Measurements from ENCODE around the gene VPS72. TPM values are rescaled to one million over a fixed set of nuclear protein-coding genes. Genes with fewer than 3 reads are reported as not detected.

VPS72 gene
- total and polyA plus RNA-seq, 10 of the 15 experiments (the other 5 are each of a cell fraction or from before 2014, with no cell fraction given): 6.7 to 77.8 (median 58.1) TPM

DNA sequence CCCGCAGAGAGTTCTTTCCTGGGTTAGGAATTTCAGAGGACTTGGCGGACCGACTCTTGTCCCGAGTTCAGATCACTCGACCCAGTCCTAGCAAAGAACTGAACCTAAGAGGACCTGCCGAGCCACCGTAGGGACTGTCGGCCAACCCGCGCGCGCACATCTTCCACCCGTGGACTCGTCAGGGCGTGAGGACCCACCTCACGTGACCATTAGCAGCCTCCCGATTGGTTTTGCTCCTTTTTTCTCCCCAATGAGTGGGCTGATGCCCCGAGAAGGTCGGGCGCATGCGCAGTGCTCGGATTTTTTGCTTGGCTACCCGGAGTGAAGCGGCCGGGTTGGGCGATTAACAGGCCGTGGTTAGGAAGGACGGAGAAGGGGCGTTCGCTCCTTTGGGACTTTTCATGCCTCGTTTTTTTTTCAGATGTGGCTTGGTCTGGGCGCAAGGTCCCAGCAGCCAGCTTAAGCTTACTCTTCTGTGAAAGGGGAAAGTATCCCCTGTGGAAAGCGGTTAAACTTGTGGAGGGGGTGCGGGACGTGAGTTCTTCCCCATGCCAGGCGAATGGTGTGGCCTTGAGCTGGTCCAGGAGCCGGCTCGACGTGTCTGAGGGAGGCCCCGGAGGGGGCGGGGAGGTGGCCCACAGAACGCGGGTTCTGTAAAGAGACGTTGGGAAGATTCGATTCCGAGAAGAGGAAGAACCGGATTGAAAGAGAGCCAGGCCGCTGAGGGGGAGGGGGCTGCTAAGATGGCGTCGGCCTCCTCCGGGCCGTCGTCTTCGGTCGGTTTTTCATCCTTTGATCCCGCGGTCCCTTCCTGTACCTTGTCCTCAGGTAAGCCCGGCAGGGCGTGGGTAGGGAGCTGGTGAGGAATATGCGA is 8.5 kb upstream of the VPS72 start, which contains the start of gene PIP5K1A (continued):
- TF ChIP-seq EP300 (IDR thresholded peaks at IDR 0.05; ENCODE audit: borderline replicate concordance in 1 of 2, control insufficient read depth in 1 of 2, low read depth in 2 of 2, low read length in 2 of 2): peak in 1 of 2 experiments; percentile 36; a peak in 1 of 4 replicates
- TF ChIP-seq CREM (IDR thresholded peaks at IDR 0.05; ENCODE audit: low read depth): no peak
- TF ChIP-seq, protein P1, sequence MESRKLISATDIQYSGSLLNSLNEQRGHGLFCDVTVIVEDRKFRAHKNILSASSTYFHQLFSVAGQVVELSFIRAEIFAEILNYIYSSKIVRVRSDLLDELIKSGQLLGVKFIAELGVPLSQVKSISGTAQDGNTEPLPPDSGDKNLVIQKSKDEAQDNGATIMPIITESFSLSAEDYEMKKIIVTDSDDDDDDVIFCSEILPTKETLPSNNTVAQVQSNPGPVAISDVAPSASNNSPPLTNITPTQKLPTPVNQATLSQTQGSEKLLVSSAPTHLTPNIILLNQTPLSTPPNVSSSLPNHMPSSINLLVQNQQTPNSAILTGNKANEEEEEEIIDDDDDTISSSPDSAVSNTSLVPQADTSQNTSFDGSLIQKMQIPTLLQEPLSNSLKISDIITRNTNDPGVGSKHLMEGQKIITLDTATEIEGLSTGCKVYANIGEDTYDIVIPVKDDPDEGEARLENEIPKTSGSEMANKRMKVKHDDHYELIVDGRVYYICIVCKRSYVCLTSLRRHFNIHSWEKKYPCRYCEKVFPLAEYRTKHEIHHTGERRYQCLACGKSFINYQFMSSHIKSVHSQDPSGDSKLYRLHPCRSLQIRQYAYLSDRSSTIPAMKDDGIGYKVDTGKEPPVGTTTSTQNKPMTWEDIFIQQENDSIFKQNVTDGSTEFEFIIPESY (IDR thresholded peaks at IDR 0.05): no peak
- TF ChIP-seq EED (IDR thresholded peaks at IDR 0.05; ENCODE audit: low read depth): peak; percentile 50
- no peak for TF ChIP-seq RAD21 (IDR thresholded peaks at IDR 0.05; ENCODE audit: insufficient read depth, low read depth, low read length)
- peak; percentile 87 for TF ChIP-seq NFYB (IDR thresholded peaks at IDR 0.05; ENCODE audit: insufficient read depth, low read depth, low read length)
- no peak for TF ChIP-seq STAT3 (IDR thresholded peaks at IDR 0.05; ENCODE audit: low read depth, low read length)
- TF ChIP-seq TARDBP (IDR thresholded peaks at IDR 0.05; ENCODE audit: borderline replicate concordance): no peak
- TF ChIP-seq ZZZ3 (IDR thresholded peaks at IDR 0.05; ENCODE audit: control insufficient read depth, insufficient read length, low read depth): no peak
- TF ChIP-seq CBFB (IDR thresholded peaks at IDR 0.05; ENCODE audit: low read depth): peak; percentile 54; the same call in 1 of the 2 replicates
- 0 out of 2 replicates have a peak, but pooled peaks have one; percentile 18 for TF ChIP-seq MTA2 (IDR thresholded peaks at IDR 0.05; ENCODE audit: low read depth)
- TF ChIP-seq TAF1 (IDR thresholded peaks at IDR 0.05; ENCODE audit: borderline replicate concordance, low read depth, low read length): peak; percentile 78
- TF ChIP-seq, protein P2, sequence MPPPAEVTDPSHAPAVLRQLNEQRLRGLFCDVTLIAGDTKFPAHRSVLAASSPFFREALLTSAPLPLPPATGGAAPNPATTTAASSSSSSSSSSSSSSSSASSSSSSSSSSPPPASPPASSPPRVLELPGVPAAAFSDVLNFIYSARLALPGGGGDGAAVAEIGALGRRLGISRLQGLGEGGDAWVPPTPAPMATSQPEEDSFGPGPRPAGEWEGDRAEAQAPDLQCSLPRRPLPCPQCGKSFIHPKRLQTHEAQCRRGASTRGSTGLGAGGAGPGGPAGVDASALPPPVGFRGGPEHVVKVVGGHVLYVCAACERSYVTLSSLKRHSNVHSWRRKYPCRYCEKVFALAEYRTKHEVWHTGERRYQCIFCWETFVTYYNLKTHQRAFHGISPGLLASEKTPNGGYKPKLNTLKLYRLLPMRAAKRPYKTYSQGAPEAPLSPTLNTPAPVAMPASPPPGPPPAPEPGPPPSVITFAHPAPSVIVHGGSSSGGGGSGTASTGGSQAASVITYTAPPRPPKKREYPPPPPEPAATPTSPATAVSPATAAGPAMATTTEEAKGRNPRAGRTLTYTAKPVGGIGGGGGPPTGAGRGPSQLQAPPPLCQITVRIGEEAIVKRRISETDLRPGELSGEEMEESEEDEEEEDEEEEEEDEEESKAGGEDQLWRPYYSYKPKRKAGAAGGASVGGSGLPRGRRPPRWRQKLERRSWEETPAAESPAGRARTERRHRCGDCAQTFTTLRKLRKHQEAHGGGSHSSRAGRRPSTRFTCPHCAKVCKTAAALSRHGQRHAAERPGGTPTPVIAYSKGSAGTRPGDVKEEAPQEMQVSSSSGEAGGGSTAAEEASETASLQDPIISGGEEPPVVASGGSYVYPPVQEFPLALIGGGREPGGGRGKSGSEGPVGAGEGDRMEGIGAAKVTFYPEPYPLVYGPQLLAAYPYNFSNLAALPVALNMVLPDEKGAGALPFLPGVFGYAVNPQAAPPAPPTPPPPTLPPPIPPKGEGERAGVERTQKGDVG (CRISPR knock-in tag; IDR thresholded peaks at IDR 0.05): no peak
- no peak for TF ChIP-seq RBBP5 (conservative IDR thresholded peaks at IDR 0.05)
- TF ChIP-seq, protein P3, sequence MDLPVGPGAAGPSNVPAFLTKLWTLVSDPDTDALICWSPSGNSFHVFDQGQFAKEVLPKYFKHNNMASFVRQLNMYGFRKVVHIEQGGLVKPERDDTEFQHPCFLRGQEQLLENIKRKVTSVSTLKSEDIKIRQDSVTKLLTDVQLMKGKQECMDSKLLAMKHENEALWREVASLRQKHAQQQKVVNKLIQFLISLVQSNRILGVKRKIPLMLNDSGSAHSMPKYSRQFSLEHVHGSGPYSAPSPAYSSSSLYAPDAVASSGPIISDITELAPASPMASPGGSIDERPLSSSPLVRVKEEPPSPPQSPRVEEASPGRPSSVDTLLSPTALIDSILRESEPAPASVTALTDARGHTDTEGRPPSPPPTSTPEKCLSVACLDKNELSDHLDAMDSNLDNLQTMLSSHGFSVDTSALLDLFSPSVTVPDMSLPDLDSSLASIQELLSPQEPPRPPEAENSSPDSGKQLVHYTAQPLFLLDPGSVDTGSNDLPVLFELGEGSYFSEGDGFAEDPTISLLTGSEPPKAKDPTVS (IDR thresholded peaks at IDR 0.05; ENCODE audit: low read depth, low read length): no peak
- TF ChIP-seq NBN (IDR thresholded peaks at IDR 0.05): peak; percentile 61; the same call in 1 of the 2 replicates
- TF ChIP-seq YY1 (IDR thresholded peaks at IDR 0.05; ENCODE audit: low read depth, low read length): peak; percentile 95
- TF ChIP-seq CEBPB (IDR thresholded peaks at IDR 0.05; ENCODE audit: borderline replicate concordance in 1 of 2, low read depth in 2 of 2, low read length in 2 of 2): no peak
- no peak for TF ChIP-seq SREBF2 (IDR thresholded peaks at IDR 0.05; ENCODE audit: low read length)
- no peak for TF ChIP-seq ZNF24 (IDR thresholded peaks at IDR 0.05)
- no peak for TF ChIP-seq SUPT20H (IDR thresholded peaks at IDR 0.05; ENCODE audit: borderline replicate concordance, control insufficient read depth, low read depth, low read length)
